K562 (cell line): ENCODE measurements around the gene CASP2. TPM values are rescaled to one million over a fixed set of nuclear protein-coding genes. Genes with fewer than 3 reads are reported as not detected.

Experiments
- FOXK2 ChIP-seq, 2 experiments: fragments of 450-650 bp; IDR thresholded peaks in 1 of 2; conservative IDR thresholded peaks in 1 of 2; 2 replicates each; pipeline ENCODE4 v1.6.1; 2016; ENCODE audit warnings: low read depth in 2 of 2, mild to moderate bottlenecking in 1 of 2
- PCBP1 ChIP-seq: fragments of 200-400 bp; formaldehyde crosslinking; IDR thresholded peaks from 2 replicates; pipeline ENCODE4 v1.6.1; 2018; ENCODE audit warnings: mild to moderate bottlenecking, low read depth, low read length; ENCODE audit not compliant: poor library complexity, severe bottlenecking
- POLR2G ChIP-seq: fragments of 200-400 bp; formaldehyde crosslinking; IDR thresholded peaks from 2 replicates; pipeline ENCODE4 v1.6.1; 2017; ENCODE audit warnings: low read depth, mild to moderate bottlenecking, antibody characterized with exemption, low read length, moderate library complexity
- RBFOX2 ChIP-seq: fragments of 200-400 bp; formaldehyde crosslinking; IDR thresholded peaks from 2 replicates; pipeline ENCODE4 v1.6.1; 2017; ENCODE audit warnings: low read depth, mild to moderate bottlenecking, low read length, moderate library complexity
- ZNF133 ChIP-seq: fragments of 250-450 bp; sonication (Bioruptor Pico); IDR thresholded peaks from 2 replicates; pipeline ENCODE4 v1.4.0; 2020; ENCODE audit warnings: mild to moderate bottlenecking
- ZNF445 ChIP-seq: fragments of 250-450 bp; sonication (Bioruptor Pico); IDR thresholded peaks from 2 replicates; pipeline ENCODE4 v1.4.0; 2020; ENCODE audit warnings: low read depth, mild to moderate bottlenecking, moderate library complexity
- ZSCAN29 ChIP-seq: fragments of 450-650 bp; IDR thresholded peaks from 2 replicates; pipeline ENCODE4 v1.6.1; 2017
- polyA plus RNA-seq, 8 experiments: library from polyadenylated mRNA; depleted of rRNA in 4 of 8; stranded (reverse) in 5 of 8; unstranded in 3 of 8; fragments of >200 nt; fragmentation: Nextera tagmentation in 2 of 8; fragmentation: Illumina TruSeq in 1 of 8; extraction: Ambion mirVana in 2 of 8; extraction: Trizol in 1 of 8; gene quantifications; 2 replicates each; pipeline versions ENCODE4 v1.2.1 to v1.2.3, GENCODE V29; 2011 to 2014; ENCODE audit warnings: inconsistent platforms in 1 of 8, missing spikeins in 1 of 8
- total RNA-seq, 7 experiments: library from RNA; depleted of rRNA in 6 of 7; stranded (reverse); fragments of >200 nt in 6 of 7; fragmentation: Illumina TruSeq in 2 of 7; extraction: Trizol in 2 of 7; gene quantifications; 2 replicates each; pipeline versions ENCODE4 v1.2.1 to v1.2.3, GENCODE V29; 2011 to 2021; ENCODE audit warnings: low replicate concordance in 1 of 7
- TF ChIP-seq, protein P1 (sequence below): sonication (generic); IDR thresholded peaks from 2 replicates; pipeline ENCODE4 v1.6.1; 2016
- TF ChIP-seq, protein P2 (sequence below), 3 experiments: IDR thresholded peaks in 2 of 3; conservative IDR thresholded peaks in 1 of 3; 2 replicates each; pipeline ENCODE4 v1.5.1; 2011 to 2012; ENCODE audit warnings: low read length in 3 of 3, mild to moderate bottlenecking in 3 of 3, control low read depth in 2 of 3, improper control_type of control experiment in 1 of 3, inconsistent platforms in 1 of 3, low read depth in 1 of 3, mixed read lengths in 1 of 3, moderate library complexity in 1 of 3; ENCODE audit not compliant: insufficient read depth in 2 of 3
- TF ChIP-seq, protein P3 (sequence below): sonication (generic); formaldehyde crosslinking; IDR thresholded peaks from 2 replicates; pipeline ENCODE4 v1.8.0; 2022; ENCODE audit warnings: missing genetic modification reagents, mild to moderate bottlenecking, borderline replicate concordance
- TF ChIP-seq, protein P4 (sequence below): fragments of 250-450 bp; sonication (Bioruptor Pico); IDR thresholded peaks from 2 replicates; pipeline ENCODE4 v1.5.0; 2021
- TF ChIP-seq, protein P5 (sequence below), 2 experiments: fragments of 450-650 bp; IDR thresholded peaks; 2 replicates each; pipeline ENCODE4 v1.6.1; 2016
- TF ChIP-seq, protein P6 (sequence below): sonication (generic); formaldehyde crosslinking; IDR thresholded peaks from 2 replicates; pipeline ENCODE4 v1.8.1; 2023; ENCODE audit warnings: mild to moderate bottlenecking, missing genetic modification reagents
- TF ChIP-seq, protein P7 (sequence below): fragments of 250-450 bp; sonication (Bioruptor Pico); IDR thresholded peaks from 2 replicates; pipeline ENCODE4 v1.9.0; 2021; ENCODE audit warnings: mild to moderate bottlenecking

Gene CASP2
- total and polyA plus RNA-seq, 9 of the 15 experiments (the other 6 are each of a cell fraction or from before 2014, with no cell fraction given) = 18.8 to 64.9 (median 24.1) TPM

DNA sequence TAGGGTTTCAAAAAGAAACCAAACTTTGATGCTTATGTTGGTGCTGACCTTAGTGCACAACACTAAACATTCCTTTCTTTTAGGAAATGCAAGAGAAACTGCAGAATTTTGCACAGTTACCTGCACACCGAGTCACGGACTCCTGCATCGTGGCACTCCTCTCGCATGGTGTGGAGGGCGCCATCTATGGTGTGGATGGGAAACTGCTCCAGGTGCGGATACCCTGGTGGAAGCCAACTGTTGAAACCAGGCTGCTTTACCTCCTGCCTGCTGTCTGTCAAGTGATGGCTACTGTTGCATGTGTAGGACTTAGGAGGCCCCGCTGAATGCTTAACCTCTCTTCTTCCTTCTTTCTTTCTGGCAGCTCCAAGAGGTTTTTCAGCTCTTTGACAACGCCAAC is 11.7 kb downstream of the CASP2 start (continued):
- TF ChIP-seq RBFOX2 = no peak
- TF ChIP-seq ZNF445 (CRISPR knock-in tag) = no peak
- no peak for TF ChIP-seq ZSCAN29
- TF ChIP-seq, protein P1, sequence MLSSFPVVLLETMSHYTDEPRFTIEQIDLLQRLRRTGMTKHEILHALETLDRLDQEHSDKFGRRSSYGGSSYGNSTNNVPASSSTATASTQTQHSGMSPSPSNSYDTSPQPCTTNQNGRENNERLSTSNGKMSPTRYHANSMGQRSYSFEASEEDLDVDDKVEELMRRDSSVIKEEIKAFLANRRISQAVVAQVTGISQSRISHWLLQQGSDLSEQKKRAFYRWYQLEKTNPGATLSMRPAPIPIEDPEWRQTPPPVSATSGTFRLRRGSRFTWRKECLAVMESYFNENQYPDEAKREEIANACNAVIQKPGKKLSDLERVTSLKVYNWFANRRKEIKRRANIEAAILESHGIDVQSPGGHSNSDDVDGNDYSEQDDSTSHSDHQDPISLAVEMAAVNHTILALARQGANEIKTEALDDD = no peak
- TF ChIP-seq PCBP1 = no peak
- TF ChIP-seq, protein P2, sequence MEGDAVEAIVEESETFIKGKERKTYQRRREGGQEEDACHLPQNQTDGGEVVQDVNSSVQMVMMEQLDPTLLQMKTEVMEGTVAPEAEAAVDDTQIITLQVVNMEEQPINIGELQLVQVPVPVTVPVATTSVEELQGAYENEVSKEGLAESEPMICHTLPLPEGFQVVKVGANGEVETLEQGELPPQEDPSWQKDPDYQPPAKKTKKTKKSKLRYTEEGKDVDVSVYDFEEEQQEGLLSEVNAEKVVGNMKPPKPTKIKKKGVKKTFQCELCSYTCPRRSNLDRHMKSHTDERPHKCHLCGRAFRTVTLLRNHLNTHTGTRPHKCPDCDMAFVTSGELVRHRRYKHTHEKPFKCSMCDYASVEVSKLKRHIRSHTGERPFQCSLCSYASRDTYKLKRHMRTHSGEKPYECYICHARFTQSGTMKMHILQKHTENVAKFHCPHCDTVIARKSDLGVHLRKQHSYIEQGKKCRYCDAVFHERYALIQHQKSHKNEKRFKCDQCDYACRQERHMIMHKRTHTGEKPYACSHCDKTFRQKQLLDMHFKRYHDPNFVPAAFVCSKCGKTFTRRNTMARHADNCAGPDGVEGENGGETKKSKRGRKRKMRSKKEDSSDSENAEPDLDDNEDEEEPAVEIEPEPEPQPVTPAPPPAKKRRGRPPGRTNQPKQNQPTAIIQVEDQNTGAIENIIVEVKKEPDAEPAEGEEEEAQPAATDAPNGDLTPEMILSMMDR (IDR thresholded peaks at IDR 0.05 in 2 of 3, conservative IDR thresholded peaks at IDR 0.05 in 1 of 3; ENCODE audit: insufficient read depth in 2 of 3, low read depth in 1 of 3, low read length in 3 of 3) = peak; percentile 77 to 87 (median 83)
- no peak for TF ChIP-seq ZNF133 (CRISPR knock-in tag)
- no peak for TF ChIP-seq FOXK2 (conservative IDR thresholded peaks at IDR 0.05 in 1 of 2, IDR thresholded peaks at IDR 0.05 in 1 of 2; ENCODE audit: low read depth in 2 of 2)
- no peak for TF ChIP-seq POLR2G
- TF ChIP-seq, protein P3, sequence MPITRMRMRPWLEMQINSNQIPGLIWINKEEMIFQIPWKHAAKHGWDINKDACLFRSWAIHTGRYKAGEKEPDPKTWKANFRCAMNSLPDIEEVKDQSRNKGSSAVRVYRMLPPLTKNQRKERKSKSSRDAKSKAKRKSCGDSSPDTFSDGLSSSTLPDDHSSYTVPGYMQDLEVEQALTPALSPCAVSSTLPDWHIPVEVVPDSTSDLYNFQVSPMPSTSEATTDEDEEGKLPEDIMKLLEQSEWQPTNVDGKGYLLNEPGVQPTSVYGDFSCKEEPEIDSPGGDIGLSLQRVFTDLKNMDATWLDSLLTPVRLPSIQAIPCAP (CRISPR knock-in tag) = no peak
- TF ChIP-seq, protein P4, sequence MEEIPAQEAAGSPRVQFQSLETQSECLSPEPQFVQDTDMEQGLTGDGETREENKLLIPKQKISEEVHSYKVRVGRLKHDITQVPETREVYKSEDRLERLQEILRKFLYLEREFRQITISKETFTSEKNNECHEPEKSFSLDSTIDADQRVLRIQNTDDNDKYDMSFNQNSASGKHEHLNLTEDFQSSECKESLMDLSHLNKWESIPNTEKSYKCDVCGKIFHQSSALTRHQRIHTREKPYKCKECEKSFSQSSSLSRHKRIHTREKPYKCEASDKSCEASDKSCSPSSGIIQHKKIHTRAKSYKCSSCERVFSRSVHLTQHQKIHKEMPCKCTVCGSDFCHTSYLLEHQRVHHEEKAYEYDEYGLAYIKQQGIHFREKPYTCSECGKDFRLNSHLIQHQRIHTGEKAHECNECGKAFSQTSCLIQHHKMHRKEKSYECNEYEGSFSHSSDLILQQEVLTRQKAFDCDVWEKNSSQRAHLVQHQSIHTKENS = no peak
- TF ChIP-seq, protein P5, sequence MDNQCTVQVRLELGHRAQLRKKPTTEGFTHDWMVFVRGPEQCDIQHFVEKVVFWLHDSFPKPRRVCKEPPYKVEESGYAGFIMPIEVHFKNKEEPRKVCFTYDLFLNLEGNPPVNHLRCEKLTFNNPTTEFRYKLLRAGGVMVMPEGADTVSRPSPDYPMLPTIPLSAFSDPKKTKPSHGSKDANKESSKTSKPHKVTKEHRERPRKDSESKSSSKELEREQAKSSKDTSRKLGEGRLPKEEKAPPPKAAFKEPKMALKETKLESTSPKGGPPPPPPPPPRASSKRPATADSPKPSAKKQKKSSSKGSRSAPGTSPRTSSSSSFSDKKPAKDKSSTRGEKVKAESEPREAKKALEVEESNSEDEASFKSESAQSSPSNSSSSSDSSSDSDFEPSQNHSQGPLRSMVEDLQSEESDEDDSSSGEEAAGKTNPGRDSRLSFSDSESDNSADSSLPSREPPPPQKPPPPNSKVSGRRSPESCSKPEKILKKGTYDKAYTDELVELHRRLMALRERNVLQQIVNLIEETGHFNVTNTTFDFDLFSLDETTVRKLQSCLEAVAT (IDR thresholded peaks at IDR 0.05) = 0 out of 4 replicates have a peak, but pooled peaks of 1 of the 2 experiments have one; percentile 30
- TF ChIP-seq, protein P6, sequence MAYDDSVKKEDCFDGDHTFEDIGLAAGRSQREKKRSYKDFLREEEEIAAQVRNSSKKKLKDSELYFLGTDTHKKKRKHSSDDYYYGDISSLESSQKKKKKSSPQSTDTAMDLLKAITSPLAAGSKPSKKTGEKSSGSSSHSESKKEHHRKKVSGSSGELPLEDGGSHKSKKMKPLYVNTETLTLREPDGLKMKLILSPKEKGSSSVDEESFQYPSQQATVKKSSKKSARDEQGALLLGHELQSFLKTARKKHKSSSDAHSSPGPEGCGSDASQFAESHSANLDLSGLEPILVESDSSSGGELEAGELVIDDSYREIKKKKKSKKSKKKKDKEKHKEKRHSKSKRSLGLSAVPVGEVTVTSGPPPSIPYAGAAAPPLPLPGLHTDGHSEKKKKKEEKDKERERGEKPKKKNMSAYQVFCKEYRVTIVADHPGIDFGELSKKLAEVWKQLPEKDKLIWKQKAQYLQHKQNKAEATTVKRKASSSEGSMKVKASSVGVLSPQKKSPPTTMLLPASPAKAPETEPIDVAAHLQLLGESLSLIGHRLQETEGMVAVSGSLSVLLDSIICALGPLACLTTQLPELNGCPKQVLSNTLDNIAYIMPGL (CRISPR knock-in tag) = no peak
- TF ChIP-seq, protein P7, sequence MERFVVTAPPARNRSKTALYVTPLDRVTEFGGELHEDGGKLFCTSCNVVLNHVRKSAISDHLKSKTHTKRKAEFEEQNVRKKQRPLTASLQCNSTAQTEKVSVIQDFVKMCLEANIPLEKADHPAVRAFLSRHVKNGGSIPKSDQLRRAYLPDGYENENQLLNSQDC = no peak
